Esophagus squamous epithelium (tissue), 5 donors: ENCODE results near the gene CDC42BPB. TPM values are rescaled to one million over a fixed set of nuclear protein-coding genes. Genes with fewer than 3 reads are reported as not detected.

Experiments
- DNase-seq: peaks from one replicate; lab custom pipeline; 2025; lab: John Stamatoyannopoulos, UW
- H3K27ac ChIP-seq, 4 donors: fragments of 200-600 bp; sonication (generic); one replicate each; pipeline ENCODE4 v1.5.1; 2016 to 2019; ENCODE audit warnings: mild to moderate bottlenecking in 1 of 4
- H3K27me3 ChIP-seq, 4 donors: fragments of 200-600 bp; sonication (generic); 1 replicate in 3 of 4; 2 replicates in 1 of 4; pipeline versions ENCODE4 v1.5.1 to v1.6.0; 2017 to 2021; ENCODE audit warnings: antibody characterized with exemption in 1 of 4
- H3K36me3 ChIP-seq, 3 donors: fragments of 200-600 bp; sonication (generic); one replicate each; pipeline ENCODE4 v1.5.1; 2016 to 2019
- H3K4me1 ChIP-seq, 3 donors: fragments of 200-600 bp; sonication (generic); one replicate each; pipeline ENCODE4 v1.5.1; 2017 to 2019
- H3K4me3 ChIP-seq, 4 donors: fragments of 200-600 bp; sonication (generic); 1 replicate in 3 of 4; 2 replicates in 1 of 4; pipeline ENCODE4 v1.5.1; 2016 to 2019; ENCODE audit warnings: mild to moderate bottlenecking in 2 of 4, moderate library complexity in 1 of 4
- H3K9me3 ChIP-seq, 3 donors: fragments of 200-600 bp; sonication (generic); one replicate each; pipeline ENCODE4 v1.5.1; 2016 to 2019
- POLR2A ChIP-seq, 4 donors: fragments of 450-650 bp; IDR thresholded peaks; one replicate each; pipeline ENCODE4 v1.6.1; 2017; ENCODE audit warnings: antibody characterized with exemption in 4 of 4, mild to moderate bottlenecking in 4 of 4, moderate library complexity in 3 of 4
- WGBS, 2 donors: methylation state at CpG; one replicate each; pipeline ENCODE4 v1.1.5; 2018; 5-methylcytosine and 5-hydroxymethylcytosine counted together
- intact Hi-C: fragments of 100-400 bp; cut with DNase I; formaldehyde crosslinking; loops from one replicate; pipeline ENCODE4 v1.15.0; 2022
- total RNA-seq, 4 donors: library from RNA; depleted of rRNA; stranded (reverse); fragments of >200 nt; gene quantifications; one replicate each; pipeline ENCODE4 v1.1.0, GENCODE V29; 2016
- TF ChIP-seq, protein P1 (sequence below), 6 experiments: fragments of 450-650 bp in 4 of 6; fragments of 200-600 bp in 2 of 6; sonication (generic) in 2 of 6; IDR thresholded peaks; one replicate each; pipeline ENCODE4 v1.5.1; 2016 to 2019; ENCODE audit warnings: antibody characterized with exemption in 6 of 6, mild to moderate bottlenecking in 4 of 6, moderate library complexity in 4 of 6
- donor health status: DM: yes; HTN: yes; CAD: no.

CDC42BPB gene
- total RNA-seq, 4 donors from 2014 or later = 43.7 to 98.2 (median 81.2) TPM

DNA sequence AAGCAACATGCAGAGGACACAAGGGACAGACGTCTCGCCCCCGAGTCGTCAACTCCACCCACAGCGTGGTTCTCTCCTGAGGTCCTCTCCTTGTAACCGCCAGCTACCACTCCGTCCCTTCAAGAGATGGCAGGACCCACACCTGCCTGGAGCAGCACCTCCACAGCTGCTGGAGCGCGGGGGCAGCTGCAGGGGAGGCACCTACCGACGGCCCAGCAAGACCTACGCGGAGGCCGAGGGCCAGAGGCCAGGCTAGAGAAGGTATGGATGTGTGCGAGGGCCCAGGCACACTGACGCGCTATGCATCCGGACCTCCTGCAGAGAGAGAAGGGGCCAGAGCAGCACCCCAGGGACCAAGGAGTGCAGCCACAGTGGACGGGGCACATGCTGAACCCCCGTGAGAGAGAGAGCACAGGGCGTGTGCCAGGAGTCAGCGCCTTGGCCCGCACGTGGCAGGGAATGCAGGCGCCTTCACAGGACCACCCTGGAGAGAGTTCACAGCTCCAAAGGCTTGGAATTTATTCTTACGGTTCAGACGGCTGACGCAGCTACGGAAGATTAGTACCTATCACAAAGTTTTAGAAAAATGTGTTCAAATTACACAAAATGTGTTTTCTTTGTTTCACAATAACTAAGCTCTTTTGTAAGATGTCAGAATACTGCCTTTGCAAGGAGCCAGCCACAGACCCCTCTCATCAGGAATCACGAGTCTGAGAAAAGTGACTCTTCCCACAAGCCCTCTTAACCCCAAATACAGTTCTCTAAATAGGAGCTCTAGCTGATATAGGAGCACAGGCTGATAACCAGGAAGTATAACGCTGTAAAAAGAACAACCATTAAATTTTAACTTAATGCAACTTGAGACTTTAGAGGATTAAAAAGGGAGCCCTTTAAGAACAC, 36.8 kb downstream of the CDC42BPB start:
- peak overlapping the region in 2 of 4 donors; percentile 5 to 31 for H3K27ac ChIP-seq
- DNase-seq = no peak
- H3K36me3 ChIP-seq = peaks cover 0 to 8% (median 0%) of the 10 kb centered on the region in 3 donors
- H3K27me3 ChIP-seq = no peaks in the 10 kb centered on the region
- no peaks in the 10 kb centered on the region for H3K9me3 ChIP-seq
- peaks cover 30 to 97% (median 33%) of the 10 kb centered on the region in 3 donors for H3K4me1 ChIP-seq
- intact Hi-C loops = no loop called here
- 89 to 94% methylated on average over 18 to 26 of the region's 31 CpGs for WGBS, 2 donors
- TF ChIP-seq, protein P1, sequence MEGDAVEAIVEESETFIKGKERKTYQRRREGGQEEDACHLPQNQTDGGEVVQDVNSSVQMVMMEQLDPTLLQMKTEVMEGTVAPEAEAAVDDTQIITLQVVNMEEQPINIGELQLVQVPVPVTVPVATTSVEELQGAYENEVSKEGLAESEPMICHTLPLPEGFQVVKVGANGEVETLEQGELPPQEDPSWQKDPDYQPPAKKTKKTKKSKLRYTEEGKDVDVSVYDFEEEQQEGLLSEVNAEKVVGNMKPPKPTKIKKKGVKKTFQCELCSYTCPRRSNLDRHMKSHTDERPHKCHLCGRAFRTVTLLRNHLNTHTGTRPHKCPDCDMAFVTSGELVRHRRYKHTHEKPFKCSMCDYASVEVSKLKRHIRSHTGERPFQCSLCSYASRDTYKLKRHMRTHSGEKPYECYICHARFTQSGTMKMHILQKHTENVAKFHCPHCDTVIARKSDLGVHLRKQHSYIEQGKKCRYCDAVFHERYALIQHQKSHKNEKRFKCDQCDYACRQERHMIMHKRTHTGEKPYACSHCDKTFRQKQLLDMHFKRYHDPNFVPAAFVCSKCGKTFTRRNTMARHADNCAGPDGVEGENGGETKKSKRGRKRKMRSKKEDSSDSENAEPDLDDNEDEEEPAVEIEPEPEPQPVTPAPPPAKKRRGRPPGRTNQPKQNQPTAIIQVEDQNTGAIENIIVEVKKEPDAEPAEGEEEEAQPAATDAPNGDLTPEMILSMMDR (IDR thresholded peaks at IDR 0.05) = no peak
- no peak for TF ChIP-seq POLR2A (IDR thresholded peaks at IDR 0.05)
- H3K4me3 ChIP-seq = no peak overlapping the region

DNA sequence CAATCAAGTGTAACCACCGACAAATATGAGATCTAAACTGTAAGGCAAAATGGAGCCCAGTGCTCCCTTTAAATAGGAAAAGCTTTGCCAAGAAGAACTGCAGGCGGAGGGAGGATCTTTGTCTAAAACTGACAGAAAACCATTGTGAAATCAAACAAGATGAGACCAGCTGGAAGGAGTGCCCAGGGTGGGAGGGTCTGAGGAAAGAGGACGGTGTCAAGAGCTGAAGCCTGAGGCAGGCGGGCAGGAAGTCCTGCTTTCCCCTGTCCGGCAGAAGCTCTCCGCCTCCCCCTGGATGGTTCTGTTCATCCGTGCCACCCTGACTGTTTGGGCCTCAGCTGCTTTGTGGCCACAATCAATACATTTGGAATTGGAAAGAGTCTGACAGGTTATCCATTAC, 37.5 kb downstream of the CDC42BPB start:
- Histone ChIP-seq H3K27ac (peak overlapping the region in 2 of 4 donors; percentile 5 to 31), H3K27me3 (no peaks in the 10 kb centered on the region), H3K9me3 (no peaks in the 10 kb centered on the region), H3K36me3 (peaks cover 0 to 8% (median 0%) of the 10 kb centered on the region in 3 donors), H3K4me3 (no peak overlapping the region), H3K4me1 (peaks cover 36 to 97% (median 40%) of the 10 kb centered on the region in 3 donors)
- TF ChIP-seq POLR2A (IDR thresholded peaks at IDR 0.05) = no peak
- TF ChIP-seq, protein P1 (IDR thresholded peaks at IDR 0.05) = no peak
- intact Hi-C loops = no loop called here
- DNase-seq = no peak
- 28 to 53% methylated on average over 4 to 6 of the region's 7 CpGs for WGBS, 2 donors

DNA sequence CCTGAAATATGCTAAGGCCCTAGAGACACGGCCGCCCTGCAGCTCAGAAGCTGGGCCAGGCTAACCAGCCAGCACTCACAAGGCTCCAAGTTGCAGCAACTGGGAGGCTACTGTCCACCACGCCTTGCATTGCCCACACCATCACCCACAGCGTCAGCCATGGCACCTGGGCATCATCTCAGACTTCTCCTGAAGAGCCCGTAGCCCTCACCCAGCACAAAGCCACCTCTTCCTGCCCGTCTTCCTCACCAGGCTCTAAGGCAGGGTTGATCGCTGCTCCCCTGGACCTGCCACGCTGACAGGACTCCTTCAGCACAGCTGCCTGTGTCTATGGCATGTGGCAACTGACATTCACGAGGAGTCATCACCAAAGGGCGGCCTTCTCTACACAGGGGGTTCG, 38.1 kb downstream of the CDC42BPB start:
- TF ChIP-seq, protein P1 (IDR thresholded peaks at IDR 0.05) = no peak
- no peak for TF ChIP-seq POLR2A (IDR thresholded peaks at IDR 0.05)
- no peak for DNase-seq
- Histone ChIP-seq H3K9me3 (no peaks in the 10 kb centered on the region), H3K27ac (peak overlapping the region in 1 of 4 donors; percentile 31), H3K4me3 (no peak overlapping the region), H3K36me3 (peaks cover 0 to 8% (median 0%) of the 10 kb centered on the region in 3 donors), H3K4me1 (peaks cover 42 to 97% (median 45%) of the 10 kb centered on the region in 3 donors), H3K27me3 (no peaks in the 10 kb centered on the region)
- intact Hi-C loops = no loop called here
- 94 to 98% methylated on average over 5 to 8 of the region's 11 CpGs for WGBS, 2 donors

DNA sequence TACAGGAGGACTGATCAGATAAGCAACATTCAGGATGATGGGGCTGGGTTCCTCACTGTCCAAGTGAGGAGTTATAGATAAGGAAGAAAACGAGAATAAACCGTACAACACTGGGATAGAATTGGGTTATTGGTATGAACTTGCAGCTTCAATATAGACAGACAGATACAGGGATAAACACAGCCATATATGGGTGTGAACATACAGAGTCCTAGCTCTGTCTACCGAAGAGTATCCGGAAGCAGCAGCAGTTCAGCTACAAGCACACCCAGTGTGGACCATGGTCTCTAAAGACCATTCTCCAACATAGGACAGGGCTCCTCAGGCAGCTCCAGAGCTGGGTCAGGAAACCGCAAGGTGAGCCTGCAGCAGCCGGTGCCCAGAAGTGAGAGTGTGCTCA, 40.8 kb downstream of the CDC42BPB start:
- no peak for DNase-seq
- peaks cover 38 to 78% (median 40%) of the 10 kb centered on the region in 3 donors for H3K4me1 ChIP-seq
- WGBS, 2 donors = 69 to 80% methylated on average over 4 to 6 of the region's 6 CpGs

More for the DNA sequence above, 40.8 kb downstream of the CDC42BPB start:
- H3K27ac ChIP-seq = peak overlapping the region in 1 of 4 donors; percentile 43
- TF ChIP-seq, protein P1 (IDR thresholded peaks at IDR 0.05) = no peak
- no peak for TF ChIP-seq POLR2A (IDR thresholded peaks at IDR 0.05)
- H3K9me3 ChIP-seq = no peaks in the 10 kb centered on the region
- intact Hi-C loops = no loop called here
- H3K4me3 ChIP-seq = no peak overlapping the region
- no peaks in the 10 kb centered on the region for H3K27me3 ChIP-seq
- peaks cover 0 to 9% (median 0%) of the 10 kb centered on the region in 3 donors for H3K36me3 ChIP-seq
